ENCODE results near the gene CLVS2. TPM values are rescaled to one million over a fixed set of nuclear protein-coding genes. Genes with fewer than 3 reads are reported as not detected.

The CLVS2 gene
- total and polyA plus RNA-seq, 10 donors: not detected

- no peak overlapping the region for H3K27ac ChIP-seq
- intact Hi-C loops (cut with DNase I; ENCODE audit: low total_unique reads): no loop called here
- no peak overlapping the region for H3K4me3 ChIP-seq
- no peaks in the 10 kb centered on the region for H3K36me3 ChIP-seq
- H3K4me1 ChIP-seq: no peaks in the 10 kb centered on the region
- H3K27me3 ChIP-seq (replicated peaks in 1 of 7): no peaks in the 10 kb centered on the region
- TF ChIP-seq POLR2A (IDR thresholded peaks at IDR 0.05) (no peak), CTCF (IDR thresholded peaks at IDR 0.05 in 8 of 11, conservative IDR thresholded peaks at IDR 0.05 in 3 of 11) (no peak), POLR2AphosphoS5 (IDR thresholded peaks at IDR 0.05) (no peak)
- no peaks in the 10 kb centered on the region for H3K9me3 ChIP-seq
- DNase-seq: no peak
These were observed 95.8 kb downstream of the CLVS2 start for GRCh38 chr6:123091896-123092271.

GRCh38 chr6:123094795-123095194, 98.8 kb downstream of the CLVS2 start:
- no peaks in the 10 kb centered on the region for H3K27me3 ChIP-seq (replicated peaks in 1 of 7)
- H3K9me3 ChIP-seq: no peaks in the 10 kb centered on the region
- no peak for TF ChIP-seq POLR2A (IDR thresholded peaks at IDR 0.05)
- TF ChIP-seq CTCF (IDR thresholded peaks at IDR 0.05 in 8 of 11, conservative IDR thresholded peaks at IDR 0.05 in 3 of 11): no peak
- TF ChIP-seq POLR2AphosphoS5 (IDR thresholded peaks at IDR 0.05): no peak
- no peaks in the 10 kb centered on the region for H3K36me3 ChIP-seq
- H3K27ac ChIP-seq: no peak overlapping the region
- no peak for DNase-seq
- intact Hi-C loops (cut with DNase I; ENCODE audit: low total_unique reads): no loop called here
- H3K4me1 ChIP-seq: no peaks in the 10 kb centered on the region
- no peak overlapping the region for H3K4me3 ChIP-seq
- WGBS, 5 donors: 47 to 70% (median 61%) methylated on average over 1 of the region's 1 CpG

- H3K4me3 ChIP-seq: no peak overlapping the region
- no peak for DNase-seq
- 63 to 75% (median 72%) methylated on average over 1 of the region's 1 CpG for WGBS, 5 donors
- H3K36me3 ChIP-seq: no peaks in the 10 kb centered on the region
- intact Hi-C loops (cut with DNase I; ENCODE audit: low total_unique reads): no loop called here
- H3K9me3 ChIP-seq: peaks cover 0 to 30% (median 0%) of the 10 kb centered on the region in 8 donors
- TF ChIP-seq CTCF (IDR thresholded peaks at IDR 0.05 in 8 of 11, conservative IDR thresholded peaks at IDR 0.05 in 3 of 11) (no peak), POLR2A (IDR thresholded peaks at IDR 0.05) (no peak)
- no peak overlapping the region for H3K27ac ChIP-seq
- H3K4me1 ChIP-seq: no peaks in the 10 kb centered on the region
- no peaks in the 10 kb centered on the region for H3K27me3 ChIP-seq (replicated peaks in 1 of 7)
These were observed 109.5 kb downstream of the CLVS2 start for GRCh38 chr6:123105561-123105960.

GRCh38 chr6:123116370-123116769, 120.3 kb downstream of the CLVS2 start:
- Histone ChIP-seq H3K4me1 (no peaks in the 10 kb centered on the region), H3K4me3 (no peak overlapping the region), H3K9me3 (no peaks in the 10 kb centered on the region), H3K27ac (no peak overlapping the region), H3K27me3 (replicated peaks in 1 of 7) (no peaks in the 10 kb centered on the region), H3K36me3 (no peaks in the 10 kb centered on the region)
- TF ChIP-seq POLR2AphosphoS5 (IDR thresholded peaks at IDR 0.05): no peak
- TF ChIP-seq POLR2A (IDR thresholded peaks at IDR 0.05): no peak
- no peak for TF ChIP-seq CTCF (IDR thresholded peaks at IDR 0.05 in 8 of 11, conservative IDR thresholded peaks at IDR 0.05 in 3 of 11)
- 86 to 96% (median 92%) methylated on average over 7 of the region's 7 CpGs for WGBS, 5 donors
- no peak for DNase-seq
- intact Hi-C loops (cut with DNase I; ENCODE audit: low total_unique reads): no loop called here
